Astrocyte of the hippocampus (primary cell): ENCODE data around the gene OR2M4.
A peak's percentile ranks its signal among the peaks of the same experiment; 100 is the strongest.
"Not testable (repeated sequence)": the region's sequence is repeated elsewhere in the genome, so short reads cannot be mapped to it uniquely, and the experiment has no call there.

Source experiments
- DNase-seq: peaks from one replicate; pipeline ENCODE4 v3.0.0; 2011; ENCODE audit warnings: low read depth, low spot score

OR2M4 gene

GRCh38 chr1:248231117-248231516 is at the start of gene OR2M4:
TSS of gene OR2M4 (plus strand) at chr1:248231417. CDS start at chr1:248238929, 7,512 bp downstream.
- no peak for DNase-seq

GRCh38 chr1:248183996-248184395 is 47.2 kb upstream of the OR2M4 start:
- no peak for DNase-seq

- DNase-seq: no peak
Observed at GRCh38 chr1:248187363-248187762, 43.9 kb upstream of the OR2M4 start.

GRCh38 chr1:248189026-248189425 is 42.2 kb upstream of the OR2M4 start:
- DNase-seq: no peak

GRCh38 chr1:248194117-248194516 is 37.1 kb upstream of the OR2M4 start:
- no peak for DNase-seq

- no peak for DNase-seq
Observed at GRCh38 chr1:248196965-248197364, 34.3 kb upstream of the OR2M4 start, which contains the start of gene OR2M3. TSS of gene OR2M3 (plus strand) at chr1:248197265. CDS start at chr1:248203068, 5,803 bp downstream.

- no peak for DNase-seq
Observed at GRCh38 chr1:248215880-248216279, 15.3 kb upstream of the OR2M4 start.

- DNase-seq: no peak
Observed at GRCh38 chr1:248225537-248225936, 5.7 kb upstream of the OR2M4 start.

- no peak for DNase-seq
Observed at GRCh38 chr1:248229360-248229908, 1.8 kb upstream of the OR2M4 start.

GRCh38 chr1:248239478-248239877 is 8.3 kb downstream of the OR2M4 start:
- no peak for DNase-seq

GRCh38 chr1:248243204-248243603 is 12.0 kb downstream of the OR2M4 start:
- peak; percentile 34 for DNase-seq

GRCh38 chr1:248259309-248259708 is 28.1 kb downstream of the OR2M4 start:
- DNase-seq: not testable (repeated sequence)

- DNase-seq: no peak
Observed at GRCh38 chr1:248268178-248268577, 37.0 kb downstream of the OR2M4 start.

- not testable (repeated sequence) for DNase-seq
Observed at GRCh38 chr1:248273225-248273624, 42.0 kb downstream of the OR2M4 start.

GRCh38 chr1:248277876-248278275 is 46.7 kb downstream of the OR2M4 start, which contains the start of gene OR2T33:
TSS of gene OR2T33 (minus strand) at chr1:248277976. CDS start at chr1:248273814, 4,162 bp downstream.
- DNase-seq: no peak

GRCh38 chr1:248288391-248288790 is 57.2 kb downstream of the OR2M4 start:
- no peak for DNase-seq
